ENCODE results near the gene DDX47.

The DDX47 gene

DNA sequence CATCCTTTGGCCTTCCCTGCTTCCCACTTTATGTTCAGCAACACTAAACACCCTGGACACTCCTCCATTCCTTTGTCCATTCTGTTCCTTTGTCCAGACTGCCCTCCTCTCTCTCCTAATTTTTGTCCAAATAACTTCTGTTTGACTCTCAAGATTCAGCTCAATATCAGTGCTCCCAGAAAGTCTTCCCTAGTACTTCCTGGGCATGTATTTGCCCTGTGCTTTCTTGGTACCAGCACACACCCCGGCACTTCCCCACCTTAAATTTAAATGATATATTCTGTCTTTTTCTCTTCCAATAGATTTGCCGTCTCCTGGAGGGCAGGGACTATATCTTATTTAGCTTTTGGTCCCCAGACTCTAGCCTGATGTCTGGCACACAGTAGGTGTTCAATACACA is 34.1 kb upstream of the DDX47 start:
- no peaks in the 10 kb centered on the region for H3K9me3 ChIP-seq (replicated peaks; ENCODE audit: insufficient read depth, low read length)
- H3K27me3 ChIP-seq (replicated peaks; ENCODE audit: insufficient read depth, low read length) = no peaks in the 10 kb centered on the region
- H2AFZ ChIP-seq (ENCODE audit: low read length) = no peak overlapping the region
- no peaks in the 10 kb centered on the region for H3K36me3 ChIP-seq (replicated peaks; ENCODE audit: insufficient read depth, low read length)
- H3K79me2 ChIP-seq (ENCODE audit: low read length) = no peaks in the 10 kb centered on the region
- no peak overlapping the region for H3K27ac ChIP-seq (ENCODE audit: low read length)
- no peaks in the 10 kb centered on the region for H3K9me2 ChIP-seq (replicated peaks; ENCODE audit: insufficient read depth, low read length)
- no peak overlapping the region for H3K4me3 ChIP-seq (ENCODE audit: low read length)
- H3F3A ChIP-seq (ENCODE audit: insufficient read depth, low read length) = peaks cover 7% of the 10 kb centered on the region; the same call in 1 of the 2 replicates
- H3K4me2 ChIP-seq (ENCODE audit: low read depth, low read length) = no peak overlapping the region
- no peak overlapping the region for H3K9ac ChIP-seq (ENCODE audit: low read length)
- no peak for DNase-seq
- peaks cover 27% of the 10 kb centered on the region for H3K4me1 ChIP-seq (ENCODE audit: low read length)
- TF ChIP-seq EZH2 (optimal IDR thresholded peaks at IDR 0.05; ENCODE audit: low read depth, low read length) (no peak), EZH2phosphoT487 (IDR thresholded peaks at IDR 0.05; ENCODE audit: low read length) (no peak)
- TF ChIP-seq, protein P1, sequence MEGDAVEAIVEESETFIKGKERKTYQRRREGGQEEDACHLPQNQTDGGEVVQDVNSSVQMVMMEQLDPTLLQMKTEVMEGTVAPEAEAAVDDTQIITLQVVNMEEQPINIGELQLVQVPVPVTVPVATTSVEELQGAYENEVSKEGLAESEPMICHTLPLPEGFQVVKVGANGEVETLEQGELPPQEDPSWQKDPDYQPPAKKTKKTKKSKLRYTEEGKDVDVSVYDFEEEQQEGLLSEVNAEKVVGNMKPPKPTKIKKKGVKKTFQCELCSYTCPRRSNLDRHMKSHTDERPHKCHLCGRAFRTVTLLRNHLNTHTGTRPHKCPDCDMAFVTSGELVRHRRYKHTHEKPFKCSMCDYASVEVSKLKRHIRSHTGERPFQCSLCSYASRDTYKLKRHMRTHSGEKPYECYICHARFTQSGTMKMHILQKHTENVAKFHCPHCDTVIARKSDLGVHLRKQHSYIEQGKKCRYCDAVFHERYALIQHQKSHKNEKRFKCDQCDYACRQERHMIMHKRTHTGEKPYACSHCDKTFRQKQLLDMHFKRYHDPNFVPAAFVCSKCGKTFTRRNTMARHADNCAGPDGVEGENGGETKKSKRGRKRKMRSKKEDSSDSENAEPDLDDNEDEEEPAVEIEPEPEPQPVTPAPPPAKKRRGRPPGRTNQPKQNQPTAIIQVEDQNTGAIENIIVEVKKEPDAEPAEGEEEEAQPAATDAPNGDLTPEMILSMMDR (IDR thresholded peaks at IDR 0.05; ENCODE audit: low read length) = no peak
- H4K20me1 ChIP-seq (ENCODE audit: insufficient read depth, low read length) = no peaks in the 10 kb centered on the region

DNA sequence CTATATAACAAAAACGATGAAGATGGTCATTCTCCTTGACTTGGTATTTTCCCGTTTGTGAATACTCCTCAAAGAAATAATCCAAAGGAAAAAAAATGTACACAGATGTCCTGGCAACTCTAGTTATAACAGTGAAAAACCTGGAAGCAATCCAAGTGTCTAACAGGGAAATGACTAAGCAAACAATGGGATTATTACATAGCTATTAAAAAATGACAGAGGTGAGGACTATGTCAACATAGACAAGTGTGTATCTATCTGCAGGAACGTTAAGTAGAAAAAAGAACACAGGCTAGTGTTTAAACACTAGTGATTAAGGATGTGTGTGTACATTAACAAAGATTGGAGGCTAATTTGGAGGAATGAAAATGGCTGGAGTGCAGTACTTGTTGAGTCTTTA is 33.6 kb upstream of the DDX47 start:
- no peak for DNase-seq
- Histone ChIP-seq H3F3A (ENCODE audit: insufficient read depth, low read length) (peaks cover 7% of the 10 kb centered on the region; the same call in 1 of the 2 replicates), H3K4me3 (ENCODE audit: low read length) (no peak overlapping the region), H3K27ac (ENCODE audit: low read length) (no peak overlapping the region), H3K27me3 (replicated peaks; ENCODE audit: insufficient read depth, low read length) (no peaks in the 10 kb centered on the region), H4K20me1 (ENCODE audit: insufficient read depth, low read length) (no peaks in the 10 kb centered on the region), H3K9ac (ENCODE audit: low read length) (no peak overlapping the region), H3K4me1 (ENCODE audit: low read length) (peaks cover 26% of the 10 kb centered on the region), H3K79me2 (ENCODE audit: low read length) (no peaks in the 10 kb centered on the region), H3K36me3 (replicated peaks; ENCODE audit: insufficient read depth, low read length) (no peaks in the 10 kb centered on the region), H2AFZ (ENCODE audit: low read length) (no peak overlapping the region), H3K4me2 (ENCODE audit: low read depth, low read length) (no peak overlapping the region), H3K9me2 (replicated peaks; ENCODE audit: insufficient read depth, low read length) (no peaks in the 10 kb centered on the region), H3K9me3 (replicated peaks; ENCODE audit: insufficient read depth, low read length) (no peaks in the 10 kb centered on the region)
- TF ChIP-seq EZH2 (optimal IDR thresholded peaks at IDR 0.05; ENCODE audit: low read depth, low read length) (no peak), EZH2phosphoT487 (IDR thresholded peaks at IDR 0.05; ENCODE audit: low read length) (no peak)
- TF ChIP-seq, protein P1 (IDR thresholded peaks at IDR 0.05; ENCODE audit: low read length) = no peak

DNA sequence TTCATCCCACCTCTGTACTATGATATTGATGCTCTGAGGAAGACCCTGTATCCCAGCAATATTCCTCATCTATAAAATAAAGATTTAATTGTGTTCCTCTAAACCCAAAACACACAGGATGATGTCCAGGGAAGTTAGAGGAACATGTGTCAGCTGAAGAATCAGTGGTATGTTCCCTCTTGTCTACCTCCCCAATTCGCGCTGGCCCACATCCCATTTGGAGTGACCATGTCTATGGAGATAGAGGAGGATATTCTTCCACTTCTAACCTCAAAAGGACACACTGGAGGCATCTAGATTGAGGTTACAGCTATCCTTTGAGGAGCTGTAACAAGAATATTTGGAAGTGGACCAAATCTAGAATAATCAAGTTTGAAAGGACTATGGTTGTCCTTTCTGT is 29.0 kb upstream of the DDX47 start:
- H3K27ac ChIP-seq (ENCODE audit: low read length) = no peak overlapping the region
- H3K9ac ChIP-seq (ENCODE audit: low read length) = no peak overlapping the region
- peaks cover 21% of the 10 kb centered on the region for H3K4me1 ChIP-seq (ENCODE audit: low read length)
- no peaks in the 10 kb centered on the region for H3K9me2 ChIP-seq (replicated peaks; ENCODE audit: insufficient read depth, low read length)
- no peaks in the 10 kb centered on the region for H3K9me3 ChIP-seq (replicated peaks; ENCODE audit: insufficient read depth, low read length)
- TF ChIP-seq EZH2 (optimal IDR thresholded peaks at IDR 0.05; ENCODE audit: low read depth, low read length) (no peak), EZH2phosphoT487 (IDR thresholded peaks at IDR 0.05; ENCODE audit: low read length) (no peak)
- TF ChIP-seq, protein P1 (IDR thresholded peaks at IDR 0.05; ENCODE audit: low read length) = no peak
- H3K4me3 ChIP-seq (ENCODE audit: low read length) = no peak overlapping the region
- H3K4me2 ChIP-seq (ENCODE audit: low read depth, low read length) = no peak overlapping the region
- H3K36me3 ChIP-seq (replicated peaks; ENCODE audit: insufficient read depth, low read length) = no peaks in the 10 kb centered on the region
- H3K79me2 ChIP-seq (ENCODE audit: low read length) = no peaks in the 10 kb centered on the region
- H2AFZ ChIP-seq (ENCODE audit: low read length) = no peak overlapping the region
- H4K20me1 ChIP-seq (ENCODE audit: insufficient read depth, low read length) = no peaks in the 10 kb centered on the region
- no peaks in the 10 kb centered on the region for H3K27me3 ChIP-seq (replicated peaks; ENCODE audit: insufficient read depth, low read length)
- DNase-seq = no peak
- H3F3A ChIP-seq (ENCODE audit: insufficient read depth, low read length) = peaks cover 9% of the 10 kb centered on the region

All from MM.1S (cell line).